ENCODE measurements around the gene CELF2.

DNA sequence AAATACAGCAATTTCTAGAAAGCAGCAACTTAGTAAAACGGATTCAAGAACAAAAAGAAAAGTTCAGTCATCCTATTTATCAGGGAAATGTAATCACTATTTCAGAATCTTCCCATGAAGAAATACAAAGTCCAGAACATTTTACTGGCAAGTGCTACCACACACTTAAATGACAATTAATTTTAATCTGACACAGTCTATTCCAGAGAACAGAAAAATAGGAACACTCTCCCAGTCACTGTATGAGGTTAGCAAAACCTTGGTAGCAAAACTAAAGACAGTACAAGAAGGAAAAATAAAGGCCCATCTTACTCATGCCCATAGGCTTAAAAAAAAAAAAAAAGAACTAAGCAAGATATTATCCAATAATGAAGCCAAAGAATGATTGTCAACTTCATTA, 295.8 kb downstream of the CELF2 start:
- TF ChIP-seq, protein P1, sequence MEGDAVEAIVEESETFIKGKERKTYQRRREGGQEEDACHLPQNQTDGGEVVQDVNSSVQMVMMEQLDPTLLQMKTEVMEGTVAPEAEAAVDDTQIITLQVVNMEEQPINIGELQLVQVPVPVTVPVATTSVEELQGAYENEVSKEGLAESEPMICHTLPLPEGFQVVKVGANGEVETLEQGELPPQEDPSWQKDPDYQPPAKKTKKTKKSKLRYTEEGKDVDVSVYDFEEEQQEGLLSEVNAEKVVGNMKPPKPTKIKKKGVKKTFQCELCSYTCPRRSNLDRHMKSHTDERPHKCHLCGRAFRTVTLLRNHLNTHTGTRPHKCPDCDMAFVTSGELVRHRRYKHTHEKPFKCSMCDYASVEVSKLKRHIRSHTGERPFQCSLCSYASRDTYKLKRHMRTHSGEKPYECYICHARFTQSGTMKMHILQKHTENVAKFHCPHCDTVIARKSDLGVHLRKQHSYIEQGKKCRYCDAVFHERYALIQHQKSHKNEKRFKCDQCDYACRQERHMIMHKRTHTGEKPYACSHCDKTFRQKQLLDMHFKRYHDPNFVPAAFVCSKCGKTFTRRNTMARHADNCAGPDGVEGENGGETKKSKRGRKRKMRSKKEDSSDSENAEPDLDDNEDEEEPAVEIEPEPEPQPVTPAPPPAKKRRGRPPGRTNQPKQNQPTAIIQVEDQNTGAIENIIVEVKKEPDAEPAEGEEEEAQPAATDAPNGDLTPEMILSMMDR (IDR thresholded peaks at IDR 0.05; ENCODE audit: poor library complexity, severe bottlenecking), result no peak
- no peak for TF ChIP-seq POLR2AphosphoS5 (IDR thresholded peaks at IDR 0.05)
- TF ChIP-seq SMC3 (conservative IDR thresholded peaks at IDR 0.05; ENCODE audit: poor library complexity), result no peak
- no peak for TF ChIP-seq EP300 (conservative IDR thresholded peaks at IDR 0.05; ENCODE audit: poor library complexity, severe bottlenecking)
- no peak for TF ChIP-seq EZH2 (IDR thresholded peaks at IDR 0.05; ENCODE audit: borderline replicate concordance, insufficient read depth, low read length, poor library complexity, severe bottlenecking)
- TF ChIP-seq TAF1 (IDR thresholded peaks at IDR 0.05; ENCODE audit: low read depth), result no peak
- TF ChIP-seq RAD21 (conservative IDR thresholded peaks at IDR 0.05), result no peak
